HepG2 (cell line): ENCODE data around the gene FLVCR1. TPM values are rescaled to one million over a fixed set of nuclear protein-coding genes. Genes with fewer than 3 reads are reported as not detected.
A peak's percentile ranks its signal among the peaks of the same experiment; 100 is the strongest.

Experiments used
- AHR ChIP-seq: IDR thresholded peaks from 2 replicates; pipeline ENCODE4 v1.6.1; 2018; ENCODE audit warnings: missing genetic modification reagents, missing compliant biosample characterization
- AKAP8 ChIP-seq: sonication (generic); formaldehyde crosslinking; IDR thresholded peaks from 2 replicates; pipeline ENCODE4 v1.5.1; 2020; ENCODE audit warnings: mild to moderate bottlenecking, missing genetic modification reagents
- ATF3 ChIP-seq: sonication (generic); formaldehyde crosslinking; IDR thresholded peaks from 2 replicates; pipeline ENCODE4 v1.4.0; 2020; ENCODE audit warnings: missing genetic modification reagents
- KLF16 ChIP-seq, 2 experiments: sonication (generic) in 1 of 2; formaldehyde crosslinking in 1 of 2; IDR thresholded peaks; 2 replicates each; pipeline versions ENCODE4 v1.6.1 to v1.8.0; 2016 to 2023; ENCODE audit warnings: missing genetic modification reagents in 2 of 2, missing compliant biosample characterization in 1 of 2
- PRMT3 ChIP-seq: sonication (generic); formaldehyde crosslinking; IDR thresholded peaks from 2 replicates; pipeline ENCODE4 v1.8.1; 2022; ENCODE audit warnings: low read depth, mild to moderate bottlenecking, moderate library complexity, missing genetic modification reagents, borderline replicate concordance
- PTBP1 ChIP-seq: fragments of 200-400 bp; formaldehyde crosslinking; IDR thresholded peaks from 2 replicates; pipeline ENCODE4 v1.6.1; 2018; ENCODE audit warnings: low read length, low read depth; ENCODE audit not compliant: poor library complexity, severe bottlenecking
- SALL1 ChIP-seq: sonication (generic); formaldehyde crosslinking; IDR thresholded peaks from 2 replicates; pipeline ENCODE4 v1.8.0; 2022; ENCODE audit warnings: mild to moderate bottlenecking, missing genetic modification reagents
- TOE1 ChIP-seq: sonication (generic); formaldehyde crosslinking; IDR thresholded peaks from 2 replicates; pipeline ENCODE4 v1.4.0; 2020; ENCODE audit warnings: mild to moderate bottlenecking, missing genetic modification reagents
- ZNF160 ChIP-seq: sonication (generic); formaldehyde crosslinking; IDR thresholded peaks from 2 replicates; pipeline ENCODE4 v1.8.0; 2022; ENCODE audit warnings: mild to moderate bottlenecking, inconsistent platforms, missing genetic modification reagents
- ZNF329 ChIP-seq: sonication (generic); formaldehyde crosslinking; IDR thresholded peaks from 2 replicates; pipeline ENCODE4 v1.9.0; 2021; ENCODE audit warnings: low read depth, mild to moderate bottlenecking, missing genetic modification reagents
- ZNF343 ChIP-seq: sonication (generic); formaldehyde crosslinking; IDR thresholded peaks from 2 replicates; pipeline ENCODE4 v1.4.0; 2020; ENCODE audit warnings: mild to moderate bottlenecking, missing genetic modification reagents
- ZNF430 ChIP-seq: sonication (generic); formaldehyde crosslinking; IDR thresholded peaks from 2 replicates; pipeline ENCODE4 v1.9.0; 2021; ENCODE audit warnings: mild to moderate bottlenecking, missing genetic modification reagents
- ZNF446 ChIP-seq: sonication (generic); formaldehyde crosslinking; IDR thresholded peaks from 2 replicates; pipeline ENCODE4 v1.5.0; 2020; ENCODE audit warnings: mild to moderate bottlenecking, missing genetic modification reagents
- ZNF546 ChIP-seq: sonication (generic); formaldehyde crosslinking; conservative IDR thresholded peaks from 2 replicates; pipeline ENCODE4 v1.8.1; 2023; ENCODE audit warnings: mild to moderate bottlenecking, missing genetic modification reagents
- ZNF563 ChIP-seq: sonication (generic); formaldehyde crosslinking; IDR thresholded peaks from 2 replicates; pipeline ENCODE4 v1.8.0; 2022; ENCODE audit warnings: mild to moderate bottlenecking, moderate library complexity, missing genetic modification reagents
- ZNF564 ChIP-seq: sonication (generic); formaldehyde crosslinking; IDR thresholded peaks from 2 replicates; pipeline ENCODE4 v1.8.1; 2023; ENCODE audit warnings: mild to moderate bottlenecking, missing genetic modification reagents
- ZNF607 ChIP-seq: sonication (generic); formaldehyde crosslinking; IDR thresholded peaks from 2 replicates; pipeline ENCODE4 v1.5.1; 2020; ENCODE audit warnings: missing genetic modification reagents, mild to moderate bottlenecking, borderline replicate concordance
- ZNF687 ChIP-seq: sonication (generic); formaldehyde crosslinking; IDR thresholded peaks from 2 replicates; pipeline ENCODE4 v1.5.1; 2020; ENCODE audit warnings: mild to moderate bottlenecking, missing genetic modification reagents, moderate library complexity
- polyA plus RNA-seq, 8 experiments: library from polyadenylated mRNA; depleted of rRNA in 3 of 8; stranded (reverse) in 7 of 8; unstranded in 1 of 8; fragments of >200 nt; fragmentation: Illumina TruSeq in 4 of 8; extraction: Trizol in 4 of 8; gene quantifications; 2 replicates each; pipeline versions ENCODE4 v1.2.1 to v1.2.3, GENCODE V29; 2011 to 2016; ENCODE audit warnings: low read depth in 4 of 8, missing spikeins in 1 of 8, mixed read lengths in 1 of 8; ENCODE audit not compliant: insufficient read depth in 1 of 8
- total RNA-seq, 5 experiments: library from RNA; depleted of rRNA; stranded (reverse); fragments of >200 nt; fragmentation: Illumina TruSeq; extraction: Trizol; gene quantifications; 2 replicates each; pipeline ENCODE4 v1.2.3, GENCODE V29; 2016; ENCODE audit warnings: low read depth in 1 of 5
- TF ChIP-seq, protein P1 (sequence below): sonication (generic); formaldehyde crosslinking; IDR thresholded peaks from 2 replicates; pipeline ENCODE4 v1.4.0; 2020; ENCODE audit warnings: missing genetic modification reagents
- TF ChIP-seq, protein P2 (sequence below): IDR thresholded peaks from 2 replicates; pipeline ENCODE4 v1.6.1; 2016

FLVCR1 gene
- total and polyA plus RNA-seq, 2 of the 13 experiments (the other 11 are each of a cell fraction or from before 2014, with no cell fraction given) = 14.8 to 39.8 TPM

DNA sequence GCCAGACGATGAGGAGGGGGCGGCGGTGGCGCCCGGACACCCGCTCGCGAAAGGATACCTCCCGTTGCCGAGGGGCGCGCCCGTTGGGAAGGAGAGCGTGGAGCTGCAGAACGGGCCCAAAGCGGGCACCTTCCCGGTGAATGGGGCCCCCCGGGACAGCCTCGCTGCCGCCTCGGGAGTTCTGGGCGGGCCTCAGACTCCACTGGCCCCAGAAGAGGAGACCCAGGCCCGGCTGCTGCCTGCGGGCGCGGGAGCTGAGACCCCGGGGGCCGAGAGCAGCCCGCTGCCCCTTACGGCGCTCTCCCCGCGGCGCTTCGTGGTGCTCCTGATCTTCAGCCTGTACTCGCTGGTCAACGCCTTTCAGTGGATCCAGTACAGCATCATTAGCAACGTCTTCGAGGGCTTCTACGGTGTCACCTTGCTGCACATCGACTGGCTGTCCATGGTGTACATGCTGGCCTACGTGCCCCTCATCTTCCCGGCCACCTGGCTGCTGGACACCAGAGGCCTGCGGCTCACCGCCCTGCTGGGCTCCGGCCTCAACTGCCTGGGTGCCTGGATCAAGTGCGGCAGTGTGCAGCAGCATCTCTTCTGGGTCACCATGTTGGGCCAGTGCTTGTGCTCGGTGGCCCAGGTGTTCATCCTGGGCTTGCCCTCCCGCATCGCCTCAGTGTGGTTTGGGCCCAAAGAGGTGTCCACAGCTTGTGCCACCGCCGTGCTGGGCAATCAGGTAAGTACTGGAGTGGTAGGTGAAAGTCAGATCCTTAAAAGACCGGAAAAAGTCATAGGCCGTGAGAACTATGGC lies 588 bp downstream of the FLVCR1 start (continued):
- TF ChIP-seq, protein P1, sequence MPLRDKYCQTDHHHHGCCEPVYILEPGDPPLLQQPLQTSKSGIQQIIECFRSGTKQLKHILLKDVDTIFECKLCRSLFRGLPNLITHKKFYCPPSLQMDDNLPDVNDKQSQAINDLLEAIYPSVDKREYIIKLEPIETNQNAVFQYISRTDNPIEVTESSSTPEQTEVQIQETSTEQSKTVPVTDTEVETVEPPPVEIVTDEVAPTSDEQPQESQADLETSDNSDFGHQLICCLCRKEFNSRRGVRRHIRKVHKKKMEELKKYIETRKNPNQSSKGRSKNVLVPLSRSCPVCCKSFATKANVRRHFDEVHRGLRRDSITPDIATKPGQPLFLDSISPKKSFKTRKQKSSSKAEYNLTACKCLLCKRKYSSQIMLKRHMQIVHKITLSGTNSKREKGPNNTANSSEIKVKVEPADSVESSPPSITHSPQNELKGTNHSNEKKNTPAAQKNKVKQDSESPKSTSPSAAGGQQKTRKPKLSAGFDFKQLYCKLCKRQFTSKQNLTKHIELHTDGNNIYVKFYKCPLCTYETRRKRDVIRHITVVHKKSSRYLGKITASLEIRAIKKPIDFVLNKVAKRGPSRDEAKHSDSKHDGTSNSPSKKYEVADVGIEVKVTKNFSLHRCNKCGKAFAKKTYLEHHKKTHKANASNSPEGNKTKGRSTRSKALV (CRISPR knock-in tag) = peak; percentile 18; the same call in 1 of the 2 replicates
- TF ChIP-seq KLF16 (CRISPR knock-in tag; IDR thresholded peaks at IDR 0.05) (no peak), ZNF160 (CRISPR knock-in tag) (peak; percentile 21; the same call in 1 of the 2 replicates), ZNF546 (0 out of 2 replicates have a peak, but pooled peaks have one; percentile 36), ZNF343 (CRISPR knock-in tag) (no peak; the same call in 1 of the 2 replicates), ZNF564 (CRISPR knock-in tag) (peak; percentile 9; the same call in 1 of the 2 replicates), ZNF430 (CRISPR knock-in tag) (0 out of 2 replicates have a peak, but pooled peaks have one; percentile 9), AKAP8 (CRISPR knock-in tag) (no peak), PTBP1 (no peak), AHR (CRISPR knock-in tag) (0 out of 2 replicates have a peak, but pooled peaks have one; percentile 10), ZNF563 (CRISPR knock-in tag) (peak; percentile 55; the same call in 1 of the 2 replicates), ZNF446 (CRISPR knock-in tag) (peak; percentile 88), ZNF687 (CRISPR knock-in tag) (peak; percentile 73), SALL1 (CRISPR knock-in tag) (peak; percentile 17; the same call in 1 of the 2 replicates), ZNF329 (CRISPR knock-in tag) (no peak), ZNF607 (CRISPR knock-in tag) (0 out of 2 replicates have a peak, but pooled peaks have one; percentile 4), PRMT3 (CRISPR knock-in tag) (no peak), TOE1 (CRISPR knock-in tag) (0 out of 2 replicates have a peak, but pooled peaks have one; percentile 34), ATF3 (CRISPR knock-in tag) (peak; percentile 2; the same call in 1 of the 2 replicates)
- TF ChIP-seq, protein P2, sequence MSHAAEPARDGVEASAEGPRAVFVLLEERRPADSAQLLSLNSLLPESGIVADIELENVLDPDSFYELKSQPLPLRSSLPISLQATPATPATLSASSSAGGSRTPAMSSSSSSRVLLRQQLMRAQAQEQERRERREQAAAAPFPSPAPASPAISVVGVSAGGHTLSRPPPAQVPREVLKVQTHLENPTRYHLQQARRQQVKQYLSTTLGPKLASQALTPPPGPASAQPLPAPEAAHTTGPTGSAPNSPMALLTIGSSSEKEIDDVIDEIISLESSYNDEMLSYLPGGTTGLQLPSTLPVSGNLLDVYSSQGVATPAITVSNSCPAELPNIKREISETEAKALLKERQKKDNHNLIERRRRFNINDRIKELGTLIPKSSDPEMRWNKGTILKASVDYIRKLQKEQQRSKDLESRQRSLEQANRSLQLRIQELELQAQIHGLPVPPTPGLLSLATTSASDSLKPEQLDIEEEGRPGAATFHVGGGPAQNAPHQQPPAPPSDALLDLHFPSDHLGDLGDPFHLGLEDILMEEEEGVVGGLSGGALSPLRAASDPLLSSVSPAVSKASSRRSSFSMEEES = no peak
